HepG2 (cell line): Measurements from ENCODE around the gene SAPCD1. TPM values are rescaled to one million over a fixed set of nuclear protein-coding genes. Genes with fewer than 3 reads are reported as not detected.
A peak's percentile ranks its signal among the peaks of the same experiment; 100 is the strongest.

Source experiments
- CCDC6 ChIP-seq: sonication (generic); formaldehyde crosslinking; IDR thresholded peaks from 2 replicates; pipeline ENCODE4 v1.8.1; 2022; ENCODE audit warnings: mild to moderate bottlenecking, missing genetic modification reagents, moderate library complexity
- E2F1 ChIP-seq: sonication (generic); formaldehyde crosslinking; IDR thresholded peaks from 2 replicates; pipeline ENCODE4 v1.5.0; 2020; ENCODE audit warnings: missing genetic modification reagents
- GMEB1 ChIP-seq: sonication (generic); formaldehyde crosslinking; IDR thresholded peaks from 2 replicates; pipeline ENCODE4 v1.5.1; 2020; ENCODE audit warnings: missing genetic modification reagents, mild to moderate bottlenecking, borderline replicate concordance
- GPN1 ChIP-seq: sonication (generic); formaldehyde crosslinking; IDR thresholded peaks from 2 replicates; pipeline ENCODE4 v1.5.1; 2020; ENCODE audit warnings: missing genetic modification reagents, borderline replicate concordance
- HIC2 ChIP-seq: sonication (generic); formaldehyde crosslinking; IDR thresholded peaks from 2 replicates; pipeline ENCODE4 v1.9.0; 2022; ENCODE audit warnings: low read depth, missing genetic modification reagents
- JUN ChIP-seq: sonication (generic); formaldehyde crosslinking; IDR thresholded peaks from 2 replicates; pipeline ENCODE4 v1.4.0; 2020; ENCODE audit warnings: mild to moderate bottlenecking, missing genetic modification reagents
- KMT2B ChIP-seq: IDR thresholded peaks from 2 replicates; pipeline ENCODE4 v1.6.1; 2016; ENCODE audit warnings: missing genetic modification reagents, missing compliant biosample characterization
- MAZ ChIP-seq, 2 experiments: sonication (generic) in 1 of 2; formaldehyde crosslinking in 1 of 2; IDR thresholded peaks; 2 replicates each; pipeline versions ENCODE4 v1.5.0 to v1.6.1; 2012 to 2020; ENCODE audit warnings: low read depth in 2 of 2, mild to moderate bottlenecking in 2 of 2, borderline replicate concordance in 1 of 2, improper control_type of control experiment in 1 of 2, low read length in 1 of 2, missing genetic modification reagents in 1 of 2, moderate library complexity in 1 of 2
- MBNL3 ChIP-seq: fragments of 250-450 bp; sonication (Bioruptor Pico); conservative IDR thresholded peaks from 2 replicates; pipeline ENCODE4 v1.8.0; 2022; ENCODE audit warnings: mild to moderate bottlenecking, inconsistent platforms
- MIXL1 ChIP-seq: IDR thresholded peaks from 2 replicates; pipeline ENCODE4 v1.6.1; 2016
- MTF2 ChIP-seq: sonication (generic); formaldehyde crosslinking; IDR thresholded peaks from 2 replicates; pipeline ENCODE4 v1.5.0; 2020; ENCODE audit warnings: missing genetic modification reagents, borderline replicate concordance
- POGZ ChIP-seq: sonication (generic); formaldehyde crosslinking; IDR thresholded peaks from 2 replicates; pipeline ENCODE4 v1.4.0; 2020; ENCODE audit warnings: mild to moderate bottlenecking, missing genetic modification reagents
- RAD51 ChIP-seq: fragments of 450-650 bp; IDR thresholded peaks from 2 replicates; pipeline ENCODE4 v1.6.1; 2016; ENCODE audit warnings: borderline replicate concordance
- SNAPC5 ChIP-seq: sonication (generic); formaldehyde crosslinking; IDR thresholded peaks from 2 replicates; pipeline ENCODE4 v1.8.1; 2023; ENCODE audit warnings: mild to moderate bottlenecking, missing genetic modification reagents, borderline replicate concordance
- SRSF4 ChIP-seq: fragments of 200-400 bp; formaldehyde crosslinking; IDR thresholded peaks from one replicate; pipeline ENCODE4 v1.6.1; 2018; ENCODE audit warnings: mild to moderate bottlenecking, low read depth, low read length, moderate library complexity; ENCODE audit not compliant: poor library complexity, severe bottlenecking
- U2AF2 ChIP-seq: fragments of 200-400 bp; formaldehyde crosslinking; IDR thresholded peaks from 2 replicates; pipeline ENCODE4 v1.6.1; 2017; ENCODE audit warnings: low read depth, mild to moderate bottlenecking, low read length
- XRCC5 ChIP-seq: fragments of 200-400 bp; formaldehyde crosslinking; optimal IDR thresholded peaks from 2 replicates; pipeline ENCODE3; 2017; ENCODE audit warnings: mild to moderate bottlenecking, low read length
- ZBTB25 ChIP-seq: IDR thresholded peaks from 2 replicates; pipeline ENCODE4 v1.6.1; 2018; ENCODE audit warnings: missing genetic modification reagents
- ZNF225 ChIP-seq: sonication (generic); formaldehyde crosslinking; IDR thresholded peaks from 2 replicates; pipeline ENCODE4 v1.4.0; 2020; ENCODE audit warnings: mild to moderate bottlenecking, missing genetic modification reagents
- ZNF574 ChIP-seq: sonication (generic); formaldehyde crosslinking; IDR thresholded peaks from 2 replicates; pipeline ENCODE4 v1.4.0; 2020; ENCODE audit warnings: missing genetic modification reagents
- polyA plus RNA-seq, 8 experiments: library from polyadenylated mRNA; depleted of rRNA in 3 of 8; stranded (reverse) in 7 of 8; unstranded in 1 of 8; fragments of >200 nt; fragmentation: Illumina TruSeq in 4 of 8; extraction: Trizol in 4 of 8; gene quantifications; 2 replicates each; pipeline versions ENCODE4 v1.2.1 to v1.2.3, GENCODE V29; 2011 to 2016; ENCODE audit warnings: low read depth in 4 of 8, missing spikeins in 1 of 8, mixed read lengths in 1 of 8; ENCODE audit not compliant: insufficient read depth in 1 of 8
- total RNA-seq, 5 experiments: library from RNA; depleted of rRNA; stranded (reverse); fragments of >200 nt; fragmentation: Illumina TruSeq; extraction: Trizol; gene quantifications; 2 replicates each; pipeline ENCODE4 v1.2.3, GENCODE V29; 2016; ENCODE audit warnings: low read depth in 1 of 5

The SAPCD1 gene
- total and polyA plus RNA-seq, 2 of the 13 experiments (the other 11 are each of a cell fraction or from before 2014, with no cell fraction given) = 2.5 to 3.9 TPM

- TF ChIP-seq ZBTB25 (CRISPR knock-in tag) = peak; percentile 61; the same call in 1 of the 2 replicates
- no peak for TF ChIP-seq ZNF574 (CRISPR knock-in tag)
- no peak for TF ChIP-seq MAZ (IDR thresholded peaks at IDR 0.05; ENCODE audit: borderline replicate concordance, low read depth, low read length)
- peak; percentile 89 for TF ChIP-seq MAZ (CRISPR knock-in tag; IDR thresholded peaks at IDR 0.05; ENCODE audit: low read depth)
- TF ChIP-seq MBNL3 (CRISPR knock-in tag) = no peak
- TF ChIP-seq SRSF4 = no peak
- TF ChIP-seq E2F1 (CRISPR knock-in tag) = no peak
- TF ChIP-seq KMT2B (CRISPR knock-in tag) = 0 out of 2 replicates have a peak, but pooled peaks have one; percentile 48
- 0 out of 2 replicates have a peak, but pooled peaks have one; percentile 39 for TF ChIP-seq POGZ (CRISPR knock-in tag)
- no peak for TF ChIP-seq MTF2 (CRISPR knock-in tag)
- no peak for TF ChIP-seq HIC2 (CRISPR knock-in tag)
- no peak for TF ChIP-seq GMEB1 (CRISPR knock-in tag)
- no peak for TF ChIP-seq GPN1
- no peak for TF ChIP-seq RAD51
- TF ChIP-seq JUN (CRISPR knock-in tag) = no peak
- TF ChIP-seq ZNF225 = 0 out of 2 replicates have a peak, but pooled peaks have one; percentile 61
- TF ChIP-seq CCDC6 (CRISPR knock-in tag) = no peak
- TF ChIP-seq U2AF2 = no peak
- TF ChIP-seq SNAPC5 (CRISPR knock-in tag) = no peak
- TF ChIP-seq XRCC5 = peak; percentile 79
- peak; percentile 59; the same call in 1 of the 2 replicates for TF ChIP-seq MIXL1
Observed at GRCh38 chr6:31769684-31770371, 7.4 kb downstream of the SAPCD1 start (continued).
